ENCODE measurements around the gene CCDC73. TPM values are rescaled to one million over a fixed set of nuclear protein-coding genes. Genes with fewer than 3 reads are reported as not detected.

The CCDC73 gene
- polyA plus RNA-seq, 1 of the 3 experiments (the other 2 are of a cell fraction), result not detected

DNA sequence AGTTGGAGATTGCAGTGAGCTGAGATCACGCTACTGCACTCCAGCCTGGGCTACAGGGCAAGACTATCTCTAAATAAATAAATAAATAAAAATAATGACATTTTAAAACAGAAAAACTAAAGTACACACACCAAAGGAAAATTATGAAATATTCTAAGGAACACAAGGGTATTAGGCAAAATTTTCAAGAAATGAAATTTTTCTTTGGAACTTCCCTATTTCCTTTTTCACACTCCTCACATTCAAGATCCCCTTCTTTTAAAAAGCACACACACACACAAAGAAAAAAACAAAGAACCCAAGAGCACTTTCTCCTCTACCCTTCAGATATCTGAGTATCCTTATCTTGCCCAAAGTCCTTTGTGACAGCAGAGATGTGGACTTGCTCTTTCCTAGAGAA, 92.8 kb downstream of the CCDC73 start:
- POLR2A ChIA-PET, result no interaction called here
- no peak overlapping the region for H3K9ac ChIP-seq

DNA sequence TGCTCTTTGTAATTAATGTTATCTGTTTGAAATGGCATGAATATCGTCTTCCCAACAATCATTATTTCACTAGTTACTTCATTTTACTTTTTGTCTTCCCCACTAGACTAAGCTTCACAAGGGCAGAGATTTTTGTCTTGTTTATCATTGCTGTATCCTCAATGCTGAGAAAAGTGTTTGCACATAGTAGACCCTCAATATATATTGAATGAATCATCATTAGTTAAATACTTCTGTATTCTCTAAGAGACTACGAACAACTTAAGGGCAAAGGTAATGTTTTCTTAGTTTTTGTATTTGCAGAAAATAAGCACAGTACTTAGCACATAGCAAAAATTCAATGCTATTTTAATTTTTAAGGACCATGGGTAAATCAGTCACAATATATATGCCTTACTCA, 95.9 kb downstream of the CCDC73 start:
- Histone ChIP-seq H3K4me3 (ENCODE audit: low read depth in 2 of 2, low read length in 1 of 2) (no peak overlapping the region), H3K9me2 (no peaks in the 10 kb centered on the region), H3K9me3 (no peaks in the 10 kb centered on the region), H2AFZ (ENCODE audit: low read depth) (no peak overlapping the region), H4K20me1 (ENCODE audit: insufficient read depth) (no peaks in the 10 kb centered on the region), H3K36me3 (replicated peaks in 1 of 2; ENCODE audit: control insufficient read depth in 1 of 2, insufficient read depth in 2 of 2, low read length in 1 of 2) (no peaks in the 10 kb centered on the region), H3F3A (replicated peaks; ENCODE audit: insufficient read depth) (no peaks in the 10 kb centered on the region), H3K27ac (ENCODE audit: low read depth in 2 of 2, low read length in 1 of 2) (no peak overlapping the region), H3K79me2 (ENCODE audit: insufficient read depth) (no peaks in the 10 kb centered on the region), H3K27me3 (ENCODE audit: insufficient read depth) (no peaks in the 10 kb centered on the region; the same call in 1 of the 2 replicates), H3K9ac (no peak overlapping the region), H3K4me1 (ENCODE audit: control insufficient read depth in 1 of 2, insufficient read depth in 2 of 2, low read depth in 1 of 2, low read length in 1 of 2) (no peaks in the 10 kb centered on the region; a peak in 1 of 4 replicates), H3K4me2 (no peak overlapping the region)
- CTCF ChIA-PET, result no interaction called here
- DNase-seq, result no peak
- POLR2A ChIA-PET, result no interaction called here
- TF ChIP-seq TCF12 (IDR thresholded peaks at IDR 0.05) (no peak), MXI1 (IDR thresholded peaks at IDR 0.05; ENCODE audit: low read depth, low read length) (no peak), SIN3A (IDR thresholded peaks at IDR 0.05; ENCODE audit: borderline replicate concordance, low read depth, low read length) (no peak), RXRA (IDR thresholded peaks at IDR 0.05; ENCODE audit: borderline replicate concordance, low read depth) (no peak), NRF1 (IDR thresholded peaks at IDR 0.05; ENCODE audit: low read depth, low read length) (no peak), RAD21 (IDR thresholded peaks at IDR 0.05; ENCODE audit: low read length) (no peak)
- TF ChIP-seq, protein P1, sequence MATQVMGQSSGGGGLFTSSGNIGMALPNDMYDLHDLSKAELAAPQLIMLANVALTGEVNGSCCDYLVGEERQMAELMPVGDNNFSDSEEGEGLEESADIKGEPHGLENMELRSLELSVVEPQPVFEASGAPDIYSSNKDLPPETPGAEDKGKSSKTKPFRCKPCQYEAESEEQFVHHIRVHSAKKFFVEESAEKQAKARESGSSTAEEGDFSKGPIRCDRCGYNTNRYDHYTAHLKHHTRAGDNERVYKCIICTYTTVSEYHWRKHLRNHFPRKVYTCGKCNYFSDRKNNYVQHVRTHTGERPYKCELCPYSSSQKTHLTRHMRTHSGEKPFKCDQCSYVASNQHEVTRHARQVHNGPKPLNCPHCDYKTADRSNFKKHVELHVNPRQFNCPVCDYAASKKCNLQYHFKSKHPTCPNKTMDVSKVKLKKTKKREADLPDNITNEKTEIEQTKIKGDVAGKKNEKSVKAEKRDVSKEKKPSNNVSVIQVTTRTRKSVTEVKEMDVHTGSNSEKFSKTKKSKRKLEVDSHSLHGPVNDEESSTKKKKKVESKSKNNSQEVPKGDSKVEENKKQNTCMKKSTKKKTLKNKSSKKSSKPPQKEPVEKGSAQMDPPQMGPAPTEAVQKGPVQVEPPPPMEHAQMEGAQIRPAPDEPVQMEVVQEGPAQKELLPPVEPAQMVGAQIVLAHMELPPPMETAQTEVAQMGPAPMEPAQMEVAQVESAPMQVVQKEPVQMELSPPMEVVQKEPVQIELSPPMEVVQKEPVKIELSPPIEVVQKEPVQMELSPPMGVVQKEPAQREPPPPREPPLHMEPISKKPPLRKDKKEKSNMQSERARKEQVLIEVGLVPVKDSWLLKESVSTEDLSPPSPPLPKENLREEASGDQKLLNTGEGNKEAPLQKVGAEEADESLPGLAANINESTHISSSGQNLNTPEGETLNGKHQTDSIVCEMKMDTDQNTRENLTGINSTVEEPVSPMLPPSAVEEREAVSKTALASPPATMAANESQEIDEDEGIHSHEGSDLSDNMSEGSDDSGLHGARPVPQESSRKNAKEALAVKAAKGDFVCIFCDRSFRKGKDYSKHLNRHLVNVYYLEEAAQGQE (IDR thresholded peaks at IDR 0.05; ENCODE audit: low read depth, low read length), result no peak
- TF ChIP-seq, protein P2, sequence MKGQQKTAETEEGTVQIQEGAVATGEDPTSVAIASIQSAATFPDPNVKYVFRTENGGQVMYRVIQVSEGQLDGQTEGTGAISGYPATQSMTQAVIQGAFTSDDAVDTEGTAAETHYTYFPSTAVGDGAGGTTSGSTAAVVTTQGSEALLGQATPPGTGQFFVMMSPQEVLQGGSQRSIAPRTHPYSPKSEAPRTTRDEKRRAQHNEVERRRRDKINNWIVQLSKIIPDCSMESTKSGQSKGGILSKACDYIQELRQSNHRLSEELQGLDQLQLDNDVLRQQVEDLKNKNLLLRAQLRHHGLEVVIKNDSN (IDR thresholded peaks at IDR 0.05; ENCODE audit: borderline replicate concordance, low read depth), result no peak
- TF ChIP-seq, protein P3, sequence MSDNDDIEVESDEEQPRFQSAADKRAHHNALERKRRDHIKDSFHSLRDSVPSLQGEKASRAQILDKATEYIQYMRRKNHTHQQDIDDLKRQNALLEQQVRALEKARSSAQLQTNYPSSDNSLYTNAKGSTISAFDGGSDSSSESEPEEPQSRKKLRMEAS (IDR thresholded peaks at IDR 0.05; ENCODE audit: low read depth), result no peak
- WGBS (ENCODE audit: low lambda C conversion rate), result 36% methylated on average over 2 of the region's 2 CpGs

More for the DNA sequence above, 92.8 kb downstream of the CCDC73 start:
- H3K79me2 ChIP-seq (ENCODE audit: insufficient read depth), result no peaks in the 10 kb centered on the region
- 85% methylated on average over 1 of the region's 1 CpG for WGBS (ENCODE audit: low lambda C conversion rate)
- TF ChIP-seq GATA2 (CRISPR knock-in tag; IDR thresholded peaks at IDR 0.05), result no peak
- H3K27me3 ChIP-seq (ENCODE audit: insufficient read depth), result no peaks in the 10 kb centered on the region
- no peaks in the 10 kb centered on the region for H3K36me3 ChIP-seq (replicated peaks in 1 of 2; ENCODE audit: control insufficient read depth in 1 of 2, insufficient read depth in 2 of 2, low read length in 1 of 2)
- peaks cover 0 to 8% of the 10 kb centered on the region in 2 experiments; a peak in 2 of 4 replicates for H3K4me1 ChIP-seq (ENCODE audit: control insufficient read depth in 1 of 2, insufficient read depth in 2 of 2, low read depth in 1 of 2, low read length in 1 of 2)
- H2AFZ ChIP-seq (ENCODE audit: low read depth), result no peak overlapping the region
- H3F3A ChIP-seq (replicated peaks; ENCODE audit: insufficient read depth), result peaks cover 8% of the 10 kb centered on the region
- no peak overlapping the region for H3K4me2 ChIP-seq
- no peaks in the 10 kb centered on the region for H4K20me1 ChIP-seq (ENCODE audit: insufficient read depth)
- CTCF ChIA-PET, result no interaction called here
- H3K4me3 ChIP-seq (ENCODE audit: low read depth in 2 of 2, low read length in 1 of 2), result no peak overlapping the region
- no peaks in the 10 kb centered on the region for H3K9me2 ChIP-seq
- DNase-seq, result no peak
- no peak overlapping the region for H3K27ac ChIP-seq (ENCODE audit: low read depth in 2 of 2, low read length in 1 of 2)
- no peaks in the 10 kb centered on the region for H3K9me3 ChIP-seq

Data from SK-N-SH (cell line).